Keratinocyte (primary cell): ENCODE measurements around the gene HLA-DMA. TPM values are rescaled to one million over a fixed set of nuclear protein-coding genes. Genes with fewer than 3 reads are reported as not detected.

Experiments
- DNase-seq: peaks from one replicate; pipeline ENCODE4 v3.0.0-alpha.2; 2011; ENCODE audit warnings: low read depth, missing footprints, low spot score
- FAIRE-seq: peaks from 2 replicates; lab custom pipeline; 2011; peaks lifted over from hg19 to GRCh38; lab: Jason Lieb, UNC
- H2AFZ ChIP-seq: 2 replicates; pipeline ENCODE4 v1.6.0; 2012; ENCODE audit warnings: low read length, control low read depth, inconsistent platforms; ENCODE audit not compliant: control insufficient read depth
- H3K27ac ChIP-seq: 2 replicates; pipeline ENCODE4 v1.5.1; 2011; ENCODE audit warnings: low read length; ENCODE audit not compliant: control insufficient read depth, insufficient read depth
- H3K27me3 ChIP-seq: 3 replicates; pipeline ENCODE4 v1.6.0; 2011; ENCODE audit warnings: low read length; ENCODE audit not compliant: control insufficient read depth, insufficient read depth; ENCODE audit errors: extremely low read depth
- H3K36me3 ChIP-seq, 2 experiments: 2 replicates in 1 of 2; 3 replicates in 1 of 2; pipeline ENCODE4 v1.5.1; 2011; ENCODE audit warnings: low read length in 2 of 2, mild to moderate bottlenecking in 1 of 2; ENCODE audit not compliant: control insufficient read depth in 2 of 2, insufficient read depth in 2 of 2; ENCODE audit errors: extremely low read depth in 1 of 2
- H3K4me1 ChIP-seq: 3 replicates; pipeline ENCODE4 v1.5.1; 2011; ENCODE audit warnings: low read length; ENCODE audit not compliant: control insufficient read depth, insufficient read depth; ENCODE audit errors: extremely low read depth
- H3K4me2 ChIP-seq: 3 replicates; pipeline ENCODE4 v1.6.0; 2011; ENCODE audit warnings: low read depth, low read length; ENCODE audit not compliant: control insufficient read depth, insufficient read depth; ENCODE audit errors: extremely low read depth
- H3K4me3 ChIP-seq, 3 experiments: fragments of 200-600 bp in 1 of 3; sonication (generic) in 1 of 3; 2 replicates in 2 of 3; 3 replicates in 1 of 3; pipeline ENCODE4 v1.5.1; 2011 to 2016; ENCODE audit warnings: low read length in 3 of 3, mild to moderate bottlenecking in 3 of 3, control low read depth in 2 of 3, inconsistent platforms in 1 of 3, low read depth in 1 of 3, mixed read lengths in 1 of 3, mixed run types in 1 of 3, moderate library complexity in 1 of 3; ENCODE audit not compliant: control insufficient read depth in 2 of 3, insufficient read depth in 2 of 3; ENCODE audit errors: extremely low read depth in 1 of 3
- H3K79me2 ChIP-seq: 2 replicates; pipeline ENCODE4 v1.6.0; 2012; ENCODE audit warnings: low read length; ENCODE audit not compliant: control insufficient read depth, insufficient read depth
- H3K9ac ChIP-seq: 3 replicates; pipeline ENCODE4 v1.6.0; 2011; ENCODE audit warnings: low read length; ENCODE audit not compliant: control insufficient read depth, insufficient read depth; ENCODE audit errors: extremely low read depth
- H3K9me1 ChIP-seq: 3 replicates; pipeline ENCODE4 v1.6.0; 2011; ENCODE audit warnings: low read length; ENCODE audit not compliant: control insufficient read depth, insufficient read depth; ENCODE audit errors: extremely low read depth
- H3K9me3 ChIP-seq: 2 replicates; pipeline ENCODE4 v1.5.1; 2012; ENCODE audit warnings: low read depth, low read length; ENCODE audit not compliant: control insufficient read depth
- H4K20me1 ChIP-seq: 3 replicates; pipeline ENCODE4 v1.6.0; 2011; ENCODE audit warnings: low read length; ENCODE audit not compliant: control insufficient read depth, insufficient read depth; ENCODE audit errors: extremely low read depth
- CTCF ChIP-seq, 3 experiments: IDR thresholded peaks in 1 of 3; conservative IDR thresholded peaks in 1 of 3; optimal IDR thresholded peaks in 1 of 3; 2 replicates in 2 of 3; 3 replicates in 1 of 3; pipeline versions ENCODE3 to v1.5.1; 2011; ENCODE audit warnings: low read length in 3 of 3, mild to moderate bottlenecking in 3 of 3, moderate library complexity in 2 of 3, control low read depth in 1 of 3, inconsistent platforms in 1 of 3; ENCODE audit not compliant: insufficient read depth in 2 of 3; ENCODE audit errors: extremely low read depth in 1 of 3
- EZH2 ChIP-seq: IDR thresholded peaks from one replicate; pipeline ENCODE4 v1.6.1; 2012; ENCODE audit warnings: inconsistent platforms, mild to moderate bottlenecking, low read length, moderate library complexity
- dilution Hi-C: fragments of 300-500 bp; cut with MboI; formaldehyde crosslinking; loops from one replicate; pipeline ENCODE4 v1.7.0; 2020; ENCODE audit warnings: low sequenced_read_pairs; ENCODE audit not compliant: extremely low pct_ligation_motif_present
- polyA plus RNA-seq, 5 experiments: library from polyadenylated mRNA; depleted of rRNA in 3 of 5; stranded (reverse) in 3 of 5; stranded (forward) in 1 of 5; unstranded in 1 of 5; fragments of >200 nt; gene quantifications; 1 replicate in 1 of 5; 2 replicates in 3 of 5; 3 replicates in 1 of 5; pipeline versions ENCODE4 v1.2.1 to v1.2.3, GENCODE V29; 2011 to 2012; ENCODE audit warnings: missing spikeins in 2 of 5, low read depth in 1 of 5, low replicate concordance in 1 of 5

Gene HLA-DMA
- polyA plus RNA-seq, 1 donor (not counting 4 experiments of a cell fraction or from before 2014, with no cell fraction given) = 2.6 TPM

DNA sequence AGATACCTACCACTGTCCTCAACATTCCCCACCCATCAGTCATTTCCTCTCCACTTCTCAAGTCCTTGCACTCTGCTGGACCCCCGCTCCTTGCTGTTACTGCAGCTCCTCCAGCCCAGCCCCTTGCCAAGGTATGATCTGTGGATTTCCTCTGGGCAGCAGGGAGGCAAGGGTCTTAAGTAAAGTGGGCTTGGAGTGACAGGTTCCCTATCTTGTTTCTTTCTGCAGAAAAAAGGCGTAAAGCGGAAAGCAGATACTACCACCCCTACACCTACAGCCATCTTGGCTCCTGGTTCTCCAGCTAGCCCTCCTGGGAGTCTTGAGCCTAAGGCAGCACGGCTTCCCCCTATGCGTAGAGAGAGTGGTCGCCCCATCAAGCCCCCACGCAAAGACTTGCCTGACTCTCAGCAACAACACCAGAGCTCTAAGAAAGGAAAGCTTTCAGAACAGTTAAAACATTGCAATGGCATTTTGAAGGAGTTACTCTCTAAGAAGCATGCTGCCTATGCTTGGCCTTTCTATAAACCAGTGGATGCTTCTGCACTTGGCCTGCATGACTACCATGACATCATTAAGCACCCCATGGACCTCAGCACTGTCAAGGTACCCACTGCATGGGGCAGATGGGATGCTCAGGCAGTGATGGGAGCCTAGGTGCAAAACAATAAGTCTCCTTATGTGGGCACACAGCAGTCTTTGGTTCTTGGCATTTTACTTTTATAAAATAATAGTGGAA, 23.6 kb upstream of the HLA-DMA start:
- H3K4me2 ChIP-seq = peak overlapping the region; percentile 27
- peaks cover 72% of the 10 kb centered on the region for H3K79me2 ChIP-seq
- no peak for TF ChIP-seq CTCF (optimal IDR thresholded peaks at IDR 0.05 in 1 of 3, IDR thresholded peaks at IDR 0.05 in 1 of 3, conservative IDR thresholded peaks at IDR 0.05 in 1 of 3; ENCODE audit: extremely low read depth in 1 of 3, insufficient read depth in 2 of 3, low read length in 3 of 3)
- no peak for TF ChIP-seq EZH2
- H3K9ac ChIP-seq = no peak overlapping the region
- H3K4me1 ChIP-seq = peaks cover 25% of the 10 kb centered on the region
- H3K4me3 ChIP-seq = no peak overlapping the region
- dilution Hi-C loops = no loop called here
- FAIRE-seq = no peak
- H3K9me1 ChIP-seq = peaks cover 10% of the 10 kb centered on the region
- H2AFZ ChIP-seq = no peak overlapping the region
- peaks cover 84% of the 10 kb centered on the region for H4K20me1 ChIP-seq
- H3K27me3 ChIP-seq = no peaks in the 10 kb centered on the region
- H3K36me3 ChIP-seq = peaks cover 66 to 87% of the 10 kb centered on the region in 2 experiments
- H3K27ac ChIP-seq = no peak overlapping the region
- H3K9me3 ChIP-seq = no peaks in the 10 kb centered on the region
- no peak for DNase-seq

DNA sequence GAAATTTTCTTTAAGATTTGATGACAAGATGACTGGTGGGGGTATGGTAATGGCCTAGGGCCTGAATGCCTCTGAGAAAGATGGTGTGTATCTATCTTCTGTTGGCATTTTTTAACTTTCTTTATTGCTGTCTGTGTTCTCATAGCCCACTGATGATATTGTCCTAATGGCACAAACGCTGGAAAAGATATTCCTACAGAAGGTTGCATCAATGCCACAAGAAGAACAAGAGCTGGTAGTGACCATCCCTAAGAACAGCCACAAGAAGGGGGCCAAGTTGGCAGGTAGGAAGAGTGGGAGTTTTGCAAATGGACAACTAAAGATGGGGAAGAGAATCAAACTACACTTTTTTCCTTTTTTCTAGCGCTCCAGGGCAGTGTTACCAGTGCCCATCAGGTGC, 23.0 kb upstream of the HLA-DMA start:
- peaks cover 83% of the 10 kb centered on the region for H4K20me1 ChIP-seq
- peaks cover 72% of the 10 kb centered on the region for H3K79me2 ChIP-seq
- H3K27me3 ChIP-seq = no peaks in the 10 kb centered on the region
- H2AFZ ChIP-seq = no peak overlapping the region
- TF ChIP-seq CTCF (optimal IDR thresholded peaks at IDR 0.05 in 1 of 3, IDR thresholded peaks at IDR 0.05 in 1 of 3, conservative IDR thresholded peaks at IDR 0.05 in 1 of 3; ENCODE audit: extremely low read depth in 1 of 3, insufficient read depth in 2 of 3, low read length in 3 of 3) (no peak), EZH2 (no peak)
- H3K9me1 ChIP-seq = peaks cover 10% of the 10 kb centered on the region
- H3K4me2 ChIP-seq = peak overlapping the region; percentile 18
- peak overlapping the region in 1 of 3 experiments; percentile 4 for H3K4me3 ChIP-seq
- H3K27ac ChIP-seq = no peak overlapping the region
- H3K36me3 ChIP-seq = peaks cover 62 to 87% of the 10 kb centered on the region in 2 experiments
- H3K9me3 ChIP-seq = no peaks in the 10 kb centered on the region
- no peak overlapping the region for H3K9ac ChIP-seq
- H3K4me1 ChIP-seq = peaks cover 25% of the 10 kb centered on the region
- DNase-seq (no peak), FAIRE-seq (no peak)
- dilution Hi-C loops = no loop called here
